ENCODE measurements around the gene RAPGEF5.

DNA sequence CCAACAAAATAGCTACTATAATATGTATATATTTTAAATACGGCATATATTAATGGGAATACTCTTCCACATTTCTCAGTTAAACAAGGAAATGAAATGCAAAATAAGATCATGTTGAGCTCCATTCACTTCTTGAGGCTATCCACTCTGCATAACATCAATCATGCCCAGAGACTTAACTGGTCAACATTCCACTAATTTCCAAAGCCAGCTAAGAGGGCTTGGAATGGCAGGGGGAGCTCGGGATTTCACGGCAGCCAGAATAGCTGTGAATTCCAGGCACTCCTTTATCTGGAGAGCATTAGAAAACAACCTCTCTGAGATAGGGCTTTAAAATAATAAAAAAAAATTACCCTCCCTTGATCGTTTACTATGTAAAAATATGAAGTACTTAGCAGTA is 216.4 kb downstream of the RAPGEF5 start:
- TF ChIP-seq, protein P1, sequence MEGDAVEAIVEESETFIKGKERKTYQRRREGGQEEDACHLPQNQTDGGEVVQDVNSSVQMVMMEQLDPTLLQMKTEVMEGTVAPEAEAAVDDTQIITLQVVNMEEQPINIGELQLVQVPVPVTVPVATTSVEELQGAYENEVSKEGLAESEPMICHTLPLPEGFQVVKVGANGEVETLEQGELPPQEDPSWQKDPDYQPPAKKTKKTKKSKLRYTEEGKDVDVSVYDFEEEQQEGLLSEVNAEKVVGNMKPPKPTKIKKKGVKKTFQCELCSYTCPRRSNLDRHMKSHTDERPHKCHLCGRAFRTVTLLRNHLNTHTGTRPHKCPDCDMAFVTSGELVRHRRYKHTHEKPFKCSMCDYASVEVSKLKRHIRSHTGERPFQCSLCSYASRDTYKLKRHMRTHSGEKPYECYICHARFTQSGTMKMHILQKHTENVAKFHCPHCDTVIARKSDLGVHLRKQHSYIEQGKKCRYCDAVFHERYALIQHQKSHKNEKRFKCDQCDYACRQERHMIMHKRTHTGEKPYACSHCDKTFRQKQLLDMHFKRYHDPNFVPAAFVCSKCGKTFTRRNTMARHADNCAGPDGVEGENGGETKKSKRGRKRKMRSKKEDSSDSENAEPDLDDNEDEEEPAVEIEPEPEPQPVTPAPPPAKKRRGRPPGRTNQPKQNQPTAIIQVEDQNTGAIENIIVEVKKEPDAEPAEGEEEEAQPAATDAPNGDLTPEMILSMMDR (IDR thresholded peaks at IDR 0.05), result no peak
- TF ChIP-seq POLR2A (IDR thresholded peaks at IDR 0.05), result no peak

All from thyroid gland (tissue), 4 donors.